A204.1 (cell line): ENCODE measurements around the gene AP5B1.
"Not testable (repeated sequence)": the region's sequence is repeated elsewhere in the genome, so short reads cannot be mapped to it uniquely, and the experiment has no call there.

Source experiments
- FAIRE-seq: peaks from 2 replicates; lab custom pipeline; 2012; peaks lifted over from hg19 to GRCh38; lab: Jason Lieb, UNC

The AP5B1 gene

DNA sequence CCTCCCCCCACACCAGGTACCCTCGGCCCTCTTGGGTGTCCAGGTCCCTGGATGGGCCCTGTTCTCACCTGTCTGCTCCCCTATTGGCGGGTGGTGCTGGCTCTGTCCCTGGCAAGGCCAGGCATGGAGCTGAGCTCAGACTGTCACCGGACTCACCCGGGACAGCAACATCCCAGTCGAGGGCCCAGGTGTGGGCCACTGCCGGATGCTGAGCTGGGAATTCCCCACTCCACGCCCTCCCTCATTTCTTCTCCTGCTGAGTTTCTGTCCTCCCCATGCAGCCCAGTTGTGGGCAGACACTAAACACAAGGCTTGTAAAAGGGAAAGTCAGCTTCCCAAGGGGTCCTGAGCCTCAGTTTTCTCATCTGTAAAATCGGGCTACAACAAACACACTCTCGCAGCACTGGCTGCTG is 2.0 kb upstream of the AP5B1 start:
- FAIRE-seq: no peak

DNA sequence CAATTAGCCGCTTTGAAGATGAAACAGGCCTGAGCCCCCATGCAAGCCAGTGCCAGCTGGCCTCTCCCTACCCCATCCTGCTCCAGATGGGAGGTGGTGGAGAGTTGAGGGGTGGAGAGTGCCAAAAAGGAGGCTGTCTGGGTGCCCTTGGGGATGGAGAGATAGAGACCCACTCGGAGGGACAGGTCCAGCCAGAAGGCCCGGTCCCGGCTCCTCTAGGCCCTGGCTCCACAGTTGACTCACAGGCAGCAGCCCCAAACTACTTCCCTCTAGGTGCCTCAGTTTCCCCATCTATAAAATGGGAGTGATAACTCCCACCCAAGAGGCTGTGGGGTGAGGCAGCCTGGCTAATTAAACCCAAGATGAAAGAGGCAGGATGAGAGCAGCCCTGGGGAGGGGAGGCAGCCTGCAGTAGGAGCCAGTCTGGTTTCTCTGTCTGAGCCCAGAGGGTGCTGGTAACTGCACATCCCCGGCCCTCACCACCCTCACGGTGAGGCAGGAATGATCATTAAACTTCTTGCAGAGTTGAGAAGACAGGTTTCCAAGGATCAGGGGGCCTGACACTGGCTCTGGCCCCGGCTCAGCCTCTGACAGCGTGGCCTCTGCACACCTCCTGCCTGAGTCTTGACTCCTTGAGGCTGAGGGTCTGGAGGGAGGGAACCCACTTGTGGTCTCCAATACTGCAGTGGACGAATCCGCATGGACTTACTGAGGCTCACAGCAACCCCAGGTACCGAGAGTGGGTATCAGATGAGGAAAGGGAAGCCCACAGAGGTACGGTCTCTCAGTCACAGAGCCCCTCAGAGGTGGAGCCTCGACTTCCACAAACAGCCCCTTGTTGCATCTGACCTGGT is 1.4 kb upstream of the AP5B1 start:
- FAIRE-seq: no peak

DNA sequence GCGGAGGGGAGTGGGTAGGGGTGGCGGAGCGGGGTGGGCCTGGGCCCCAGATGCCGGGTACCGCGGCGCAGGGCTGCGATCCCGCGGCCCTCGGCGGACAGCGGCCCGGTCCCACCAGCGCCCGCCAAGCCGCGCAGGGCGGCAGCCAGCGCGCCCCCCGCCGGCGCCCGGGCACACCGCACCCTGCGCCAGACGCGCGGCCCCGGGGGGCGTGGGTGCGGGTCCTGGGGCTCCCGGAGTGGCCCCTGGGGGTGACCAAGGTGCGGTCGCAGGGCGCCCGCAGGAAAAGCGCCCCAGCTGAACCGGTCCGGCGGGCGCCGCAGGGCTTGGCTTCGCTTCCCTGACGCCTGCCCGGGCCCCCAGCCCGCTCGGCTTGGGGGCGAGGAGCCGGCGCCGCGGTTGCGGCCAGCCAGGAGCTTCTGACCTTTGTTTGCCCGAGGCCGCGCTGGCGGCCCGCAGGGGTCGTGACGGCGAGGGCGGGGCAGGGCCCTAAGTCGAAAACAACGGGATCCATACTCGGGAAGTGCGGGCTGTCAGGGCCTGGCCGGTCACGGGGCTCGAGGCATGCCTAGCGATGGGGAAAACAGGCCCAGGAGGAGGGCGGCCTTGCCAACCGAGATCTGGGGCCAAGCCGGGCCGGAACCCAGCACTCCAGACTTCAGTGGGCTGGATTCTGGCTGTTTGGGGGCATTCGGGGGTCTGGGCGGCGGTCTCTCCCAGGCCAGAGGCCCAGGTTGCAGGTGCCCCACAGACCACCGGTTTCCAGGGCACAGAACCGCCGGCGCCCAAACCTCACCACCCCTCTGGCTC is 581 bp upstream of the AP5B1 start:
- FAIRE-seq: no peak

DNA sequence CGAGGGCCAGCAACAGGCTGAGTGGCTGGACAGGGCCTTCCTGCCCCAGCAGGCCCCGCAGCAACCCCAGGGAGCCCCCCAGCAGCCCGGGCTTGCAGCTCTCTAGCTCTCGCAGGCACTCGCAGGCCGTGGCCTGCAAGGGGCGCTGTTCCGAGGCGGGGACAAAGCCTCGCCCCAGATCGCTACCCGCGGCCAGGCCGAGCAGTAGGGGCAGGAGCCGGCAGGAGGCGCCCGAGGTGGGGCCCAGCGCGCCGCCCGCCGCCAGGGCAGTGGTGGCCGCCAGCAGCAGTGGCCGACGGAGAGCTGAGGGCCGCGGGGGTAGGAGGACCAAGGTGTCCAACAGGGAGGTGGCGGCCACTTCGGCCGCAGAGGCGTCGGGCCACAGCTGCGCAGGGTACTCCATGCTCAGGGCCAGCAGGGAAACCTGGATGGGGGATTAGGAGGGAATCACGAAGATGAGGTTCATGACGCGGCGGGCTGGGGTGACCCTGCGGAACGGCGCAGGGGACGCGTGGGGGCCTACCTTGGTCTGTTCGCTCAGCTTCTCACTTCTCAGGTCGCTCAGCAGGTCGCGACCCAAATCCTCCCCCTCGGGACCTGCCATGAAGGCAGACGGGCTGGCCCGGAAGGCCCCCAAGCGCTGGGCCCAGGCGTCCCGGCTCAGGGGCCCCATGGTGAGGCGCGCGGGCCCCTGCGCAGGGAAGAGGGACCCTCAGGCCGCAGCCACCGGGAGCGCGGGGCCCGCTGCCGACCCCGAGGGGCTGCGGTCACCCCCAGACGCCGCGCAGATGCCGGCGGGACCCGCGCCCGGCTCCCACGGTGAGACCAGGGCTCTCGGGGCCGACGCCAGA is 632 bp downstream of the AP5B1 start:
- FAIRE-seq: no peak

DNA sequence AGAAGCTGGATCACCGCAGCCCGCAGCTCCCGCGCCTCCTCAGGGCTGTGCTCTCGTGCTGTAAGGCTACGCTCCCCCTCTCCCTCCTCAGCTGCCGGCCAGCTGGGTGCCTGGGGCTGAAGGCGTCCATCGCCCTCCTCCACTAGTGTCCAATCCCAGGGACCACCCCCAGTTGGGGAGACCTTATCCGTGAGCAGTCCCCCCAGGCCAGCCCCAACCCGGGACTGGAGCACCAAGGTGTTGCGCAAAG is 1.2 kb downstream of the AP5B1 start:
- no peak for FAIRE-seq

DNA sequence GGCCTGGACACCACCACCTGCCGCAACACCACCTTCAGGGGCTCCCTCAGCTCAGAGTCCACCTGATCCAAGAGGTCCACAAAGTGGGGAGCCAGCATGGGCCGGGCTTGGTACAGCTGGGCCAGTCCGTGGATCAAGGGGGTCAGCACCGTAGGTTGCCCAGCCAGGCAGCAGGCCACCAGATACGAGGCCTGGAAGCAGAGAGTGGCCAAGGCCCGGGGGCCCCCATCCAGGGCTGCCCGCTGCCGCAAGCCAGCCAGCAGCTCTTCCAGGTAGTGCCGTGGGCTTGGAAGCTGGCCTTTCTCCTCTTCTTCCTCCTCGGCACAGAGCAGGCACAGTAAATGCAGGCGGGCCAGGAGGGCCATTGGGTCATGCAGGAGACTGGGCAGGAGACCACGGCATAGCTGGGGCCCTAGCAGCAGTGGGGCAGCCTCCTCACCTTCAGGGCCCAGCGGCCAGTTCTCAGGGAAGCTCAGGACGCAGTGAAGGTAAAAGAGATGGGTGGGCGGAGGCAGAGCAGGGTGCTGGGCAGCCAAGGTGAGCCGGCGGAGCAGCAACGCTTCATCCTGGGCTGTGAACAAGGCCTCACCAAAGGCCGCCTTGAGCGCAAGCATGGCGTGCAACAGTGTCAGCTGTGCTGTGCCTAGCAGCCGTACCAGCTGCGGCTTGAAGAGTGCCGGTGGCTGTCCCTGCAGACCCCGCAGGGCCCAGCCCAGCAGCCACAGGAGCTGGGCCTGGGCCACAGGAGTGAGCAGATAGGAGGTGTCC is 1.7 kb downstream of the AP5B1 start:
- FAIRE-seq: no peak

DNA sequence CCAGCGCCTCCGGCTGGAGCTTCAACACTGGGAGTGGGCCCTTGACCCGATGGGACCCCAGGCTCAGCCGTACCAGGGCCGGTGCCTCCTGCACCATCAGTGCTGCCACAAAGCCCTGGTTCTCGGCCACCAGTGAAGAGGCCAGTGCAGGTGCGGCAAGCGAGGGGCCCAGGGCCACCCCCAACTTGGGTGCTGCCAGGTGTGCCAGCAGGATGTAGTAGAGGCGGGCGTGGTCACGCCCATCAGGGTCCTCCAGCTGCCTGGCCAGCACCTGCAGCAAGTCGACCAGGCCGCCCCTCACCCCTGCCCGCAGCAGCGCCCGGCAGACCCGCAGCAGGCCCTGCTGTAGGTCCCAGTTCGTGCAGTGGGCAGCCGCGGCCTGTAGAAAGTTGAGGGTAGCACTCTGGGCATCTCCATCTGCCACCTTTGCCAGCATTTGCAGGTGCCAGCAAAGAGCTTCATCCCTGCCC is 2.3 kb downstream of the AP5B1 start:
- FAIRE-seq: no peak

DNA sequence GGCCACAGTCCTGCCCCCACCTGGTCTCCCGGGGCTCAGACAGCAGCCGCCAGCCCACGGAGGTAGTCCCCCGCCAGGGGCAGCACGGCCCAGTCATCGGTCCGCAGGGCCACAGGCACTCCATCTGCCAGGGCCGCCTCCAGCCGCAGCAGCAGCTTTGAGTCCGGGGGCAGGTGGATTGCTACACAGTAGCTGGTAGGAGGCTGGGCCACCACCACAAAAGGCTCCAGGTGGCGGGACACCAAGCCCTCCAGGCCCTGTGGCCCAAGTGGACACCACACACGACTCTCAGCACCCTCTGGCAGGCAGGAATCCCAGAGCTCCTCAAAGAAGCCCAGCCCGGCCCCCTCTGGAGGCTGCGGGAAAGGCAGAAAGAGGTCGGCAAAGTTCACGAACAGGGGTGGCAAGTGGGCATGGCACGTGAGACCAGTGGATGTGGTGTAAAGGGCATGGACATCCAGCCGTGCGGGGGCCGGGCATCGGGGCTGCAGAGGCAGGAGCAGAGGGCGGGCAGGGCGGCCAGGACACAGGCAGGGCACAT is 2.9 kb downstream of the AP5B1 start:
- no peak for FAIRE-seq

DNA sequence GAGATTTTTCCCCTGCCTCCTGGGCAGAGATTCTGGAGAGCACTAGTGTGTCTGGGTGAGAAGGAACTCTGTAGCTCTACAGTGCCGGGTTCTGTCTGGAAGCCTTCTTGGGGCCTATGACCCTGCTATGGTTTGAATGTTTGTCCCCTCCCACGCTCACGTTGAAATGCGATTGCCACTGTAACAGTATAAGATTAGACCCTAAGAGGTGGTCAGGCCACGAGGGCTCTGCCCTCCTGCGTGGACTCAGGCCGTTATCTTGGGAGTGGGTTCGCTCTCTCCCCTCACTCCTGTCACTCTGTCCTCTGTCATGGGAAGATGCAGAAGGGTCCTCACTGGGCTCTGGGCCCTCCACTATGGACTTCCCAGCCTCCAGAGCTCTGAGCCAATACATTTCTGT is 3.5 kb downstream of the AP5B1 start:
- no peak for FAIRE-seq

DNA sequence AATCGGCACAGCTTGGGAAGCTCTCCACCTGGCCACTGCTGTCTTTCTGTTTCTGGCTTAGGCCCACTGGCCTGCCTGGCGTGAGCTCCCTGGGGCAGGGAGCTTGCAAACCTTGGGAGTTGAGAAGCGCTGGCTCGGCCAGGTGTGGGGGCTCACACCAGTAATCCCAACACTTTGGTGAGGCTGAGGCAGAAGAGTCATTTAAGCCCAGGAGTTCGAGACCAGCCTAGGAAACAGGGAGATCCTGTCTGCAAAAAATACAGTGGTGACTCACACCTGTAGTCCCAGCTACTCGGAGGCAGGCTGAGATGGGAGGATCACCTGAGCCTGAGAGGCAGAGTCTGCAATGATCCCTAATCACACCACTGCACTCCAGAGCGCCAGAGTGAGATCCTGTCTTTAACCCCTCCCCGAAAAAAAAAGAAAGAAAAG is 4.0 kb downstream of the AP5B1 start:
- FAIRE-seq: no peak

DNA sequence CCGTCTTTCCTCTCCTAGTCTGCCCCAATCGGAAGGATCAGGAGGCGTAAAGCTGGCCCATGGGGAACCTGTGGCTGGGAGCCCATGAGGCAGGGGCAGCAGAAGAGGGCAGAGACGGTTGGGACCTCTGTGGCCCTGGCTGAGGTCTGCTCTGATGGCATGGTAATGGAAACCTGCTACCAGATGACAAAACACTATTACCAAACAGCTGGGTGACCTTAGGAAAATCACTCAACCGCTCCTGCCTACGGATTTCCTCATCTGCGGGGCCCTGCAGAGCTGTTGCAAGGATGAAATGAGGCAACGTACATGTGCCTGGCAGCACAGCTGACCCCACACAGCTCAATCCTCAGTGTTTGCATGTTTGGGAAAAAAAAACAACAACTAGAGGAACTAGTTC is 4.6 kb downstream of the AP5B1 start:
- no peak for FAIRE-seq

DNA sequence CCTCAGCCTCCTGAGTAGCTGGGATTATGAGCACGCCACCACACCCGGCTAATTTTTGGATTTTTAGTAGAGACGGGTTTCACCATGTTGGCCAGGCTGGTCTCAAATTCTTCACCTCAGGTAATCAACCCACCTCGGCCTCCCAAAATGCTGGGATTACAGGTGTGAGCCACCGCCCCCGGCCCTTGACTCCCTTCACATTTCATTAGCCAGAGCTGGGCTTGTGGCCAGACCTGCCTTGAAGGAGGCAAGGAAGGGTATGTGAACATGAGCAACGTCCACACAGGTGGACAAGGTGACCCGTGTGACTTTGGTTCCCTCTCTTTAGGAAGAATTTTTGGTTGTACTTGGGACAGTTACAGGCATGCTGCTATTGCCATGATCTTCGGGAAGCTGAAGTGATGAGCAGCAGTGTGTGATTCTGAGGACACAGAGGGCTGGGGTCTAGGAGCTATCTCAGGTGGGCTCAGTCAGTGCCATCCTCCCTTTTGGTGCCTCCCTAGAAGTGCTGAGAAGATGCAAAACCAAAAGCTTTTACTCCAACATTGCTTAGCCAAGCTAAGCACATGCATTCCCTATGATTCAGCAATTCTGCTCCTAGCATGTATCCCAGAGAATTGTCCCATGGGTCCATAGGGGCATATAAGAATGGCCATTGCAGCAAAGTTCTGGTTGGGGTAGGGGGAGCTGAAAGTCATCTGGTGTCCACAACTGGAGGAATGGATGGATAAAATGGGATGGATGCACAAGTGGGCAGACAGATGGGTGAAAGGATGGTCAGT is 6.1 kb downstream of the AP5B1 start:
- FAIRE-seq: no peak

DNA sequence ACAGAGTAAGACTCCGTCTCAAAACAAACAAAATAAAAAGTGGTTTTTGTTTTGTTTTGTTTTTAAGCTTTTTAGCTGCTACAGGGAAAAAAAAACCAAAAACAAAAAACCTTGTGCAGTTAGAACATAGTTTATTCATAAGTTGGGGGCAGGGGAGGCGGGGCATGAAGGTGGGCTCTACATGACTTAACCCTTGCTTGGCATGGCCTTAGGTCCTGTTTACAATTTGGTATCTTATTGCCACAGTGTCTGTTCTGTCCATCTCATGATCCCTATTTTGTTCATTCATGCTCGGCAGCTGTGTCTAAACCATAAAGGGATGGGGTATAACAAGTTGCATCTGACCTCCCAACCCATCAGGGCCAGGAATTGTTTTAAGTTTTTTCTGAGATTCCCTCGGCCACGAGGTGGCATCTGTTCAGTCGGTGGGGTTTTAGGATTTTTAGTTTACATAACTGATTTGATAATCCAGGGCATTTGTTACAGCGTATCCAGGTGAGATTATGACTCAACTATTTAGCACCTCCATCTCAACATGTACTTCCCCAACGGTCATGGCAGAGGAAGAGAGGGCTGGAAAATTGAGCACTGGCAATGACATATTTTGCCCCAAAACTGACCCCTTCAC is 6.9 kb downstream of the AP5B1 start:
- FAIRE-seq: no peak

DNA sequence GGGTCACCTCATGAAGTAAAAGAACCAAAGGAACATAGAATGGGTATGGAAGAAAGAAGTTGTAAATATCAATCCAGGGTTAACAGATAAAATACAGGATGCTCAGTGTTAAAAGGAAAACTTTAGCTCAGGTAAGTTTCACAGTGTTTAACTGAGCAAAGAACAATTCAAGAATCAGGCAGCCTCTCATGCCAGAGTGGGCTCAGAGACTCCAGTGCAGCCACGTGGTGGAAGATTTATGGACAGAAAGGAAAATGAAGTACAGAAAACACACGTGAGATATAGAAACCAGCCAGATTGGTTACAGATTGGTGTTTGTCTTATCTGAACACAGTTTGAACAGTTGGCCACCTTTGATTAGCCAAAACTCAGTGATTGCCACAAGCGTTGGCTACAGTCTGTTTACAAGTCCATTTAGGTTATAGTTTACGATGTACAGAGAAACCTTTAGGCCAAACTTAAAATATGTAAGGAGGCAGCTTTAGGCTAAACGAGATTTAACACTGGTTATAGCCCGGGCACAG is 9.1 kb downstream of the AP5B1 start:
- no peak for FAIRE-seq

DNA sequence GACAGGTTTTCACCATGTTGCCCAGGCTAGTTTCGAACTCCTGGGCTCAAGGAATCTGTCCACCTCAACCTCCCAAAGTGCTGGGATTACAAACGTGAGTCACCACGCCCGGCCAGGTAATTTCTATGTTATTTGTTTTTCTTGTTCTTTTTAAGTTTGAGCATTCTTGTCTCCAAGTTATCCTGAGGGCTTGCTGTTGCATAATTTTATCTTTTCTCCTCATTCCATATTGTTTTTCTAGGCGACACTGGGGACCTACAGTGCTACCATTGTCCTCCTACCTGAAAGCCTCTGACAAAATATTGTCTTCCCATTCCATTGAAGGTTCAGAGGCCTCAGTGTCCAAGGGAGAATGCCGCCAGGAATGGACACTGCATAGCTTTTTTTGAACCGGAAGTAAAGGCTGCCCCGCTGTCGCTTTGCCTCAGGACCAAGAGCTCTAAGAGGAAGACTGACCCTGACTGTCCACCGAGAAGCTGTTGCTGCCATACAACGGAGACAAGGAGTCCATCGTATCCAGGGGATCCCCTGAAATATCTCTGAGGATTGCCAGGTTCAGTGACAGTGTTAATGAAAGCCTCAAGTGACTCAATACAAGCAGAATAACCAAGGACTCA is 9.7 kb downstream of the AP5B1 start:
- FAIRE-seq: no peak

DNA sequence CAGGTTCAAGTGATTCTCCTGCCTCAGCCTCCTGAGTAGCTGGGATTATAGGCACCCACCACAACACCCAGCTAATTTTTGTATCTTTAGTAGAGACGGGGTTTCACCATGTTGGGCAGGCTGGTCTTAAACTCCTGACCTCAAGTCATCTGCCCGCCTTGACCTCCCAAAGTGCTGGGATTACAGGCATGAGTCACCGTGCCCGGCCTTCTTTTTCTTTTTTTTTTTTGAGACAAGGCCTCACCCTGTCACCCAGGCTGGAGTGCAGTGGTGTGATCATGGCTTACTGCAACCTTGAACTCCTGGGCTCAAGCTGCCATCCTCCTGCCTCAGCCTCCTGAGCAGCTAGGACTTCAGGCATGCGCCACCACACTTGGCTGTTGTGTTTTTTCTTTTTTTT is 13.0 kb downstream of the AP5B1 start:
- FAIRE-seq: not testable (repeated sequence)

DNA sequence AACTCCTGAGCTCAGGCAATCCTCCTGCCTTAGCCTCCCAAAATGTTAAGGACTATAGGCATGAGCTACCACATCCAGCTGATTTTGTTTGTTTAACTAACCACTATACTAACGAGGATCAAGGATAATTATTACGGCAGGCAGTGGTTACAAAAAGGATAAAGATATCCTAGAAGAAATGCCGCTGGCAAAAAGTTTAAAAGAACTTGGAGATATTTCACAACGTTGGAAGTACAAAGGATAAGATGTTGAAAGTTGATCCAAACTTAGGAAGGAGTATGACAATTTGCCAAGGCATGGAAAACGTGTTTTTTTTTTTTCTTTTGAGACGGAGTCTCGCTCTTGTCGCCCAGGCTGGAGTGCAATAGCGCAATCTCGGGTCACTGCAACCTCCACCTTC is 13.4 kb downstream of the AP5B1 start:
- FAIRE-seq: no peak

DNA sequence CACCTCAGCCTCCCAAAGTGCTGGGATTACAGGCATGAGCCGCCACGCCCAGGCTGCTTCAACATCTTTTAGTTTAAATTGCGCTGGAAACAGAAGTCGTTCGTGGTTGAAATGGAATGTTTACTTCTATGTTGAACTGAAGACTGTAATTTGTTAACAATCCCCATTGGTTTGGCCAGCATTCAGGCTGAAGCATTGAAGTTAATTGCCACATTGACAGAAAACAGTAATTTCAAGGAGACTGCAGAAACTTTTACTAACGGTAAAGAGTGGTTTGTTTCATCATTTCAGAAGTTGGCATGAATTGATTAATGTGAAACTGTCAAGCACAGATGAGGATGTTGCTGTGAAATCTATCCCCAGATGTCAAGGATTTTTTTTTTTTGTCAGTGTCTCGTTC is 14.2 kb downstream of the AP5B1 start:
- FAIRE-seq: no peak

DNA sequence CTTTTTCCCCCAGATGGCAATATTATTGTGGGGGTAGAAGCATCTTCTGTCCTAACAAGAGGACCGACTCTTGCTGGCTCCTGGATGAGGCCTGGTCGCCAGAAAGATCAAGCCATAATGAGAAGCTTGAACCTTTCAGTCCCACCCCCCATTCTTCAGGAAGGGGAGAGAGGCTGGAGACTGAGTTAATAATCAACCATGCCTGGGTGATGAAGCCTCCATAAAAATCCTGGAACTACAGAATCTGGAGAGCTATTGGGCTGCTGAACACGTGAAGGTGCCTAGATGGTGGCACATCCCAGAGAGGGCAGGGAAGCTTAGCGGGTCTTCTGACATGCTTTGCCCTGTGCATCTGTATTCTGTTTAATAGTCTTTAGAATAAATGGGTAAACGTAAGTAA is 16.3 kb downstream of the AP5B1 start:
- FAIRE-seq: no peak

DNA sequence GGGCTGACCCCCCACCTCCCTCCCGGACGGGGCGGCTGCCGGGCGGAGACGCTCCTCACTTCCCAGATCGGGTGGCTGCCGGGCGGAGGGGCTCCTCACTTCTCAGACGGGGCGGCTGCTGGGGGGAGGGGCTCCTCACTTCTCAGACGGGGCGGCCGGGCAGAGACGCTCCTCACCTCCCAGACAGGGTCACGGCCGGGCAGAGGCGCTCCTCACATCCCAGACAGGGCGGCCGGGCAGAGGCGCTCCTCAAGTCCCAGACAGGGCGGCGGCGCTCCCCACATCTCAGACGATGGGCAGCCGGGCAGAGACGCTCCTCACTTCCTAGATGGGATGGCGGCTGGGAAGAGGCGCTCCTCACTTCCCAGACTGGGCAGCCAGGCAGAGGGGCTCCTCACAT is 18.0 kb downstream of the AP5B1 start:
- FAIRE-seq: not testable (repeated sequence)
